ENCODE results near the gene UBE2L6.

The UBE2L6 gene

GRCh38 chr11:57567515-57568329 is at the start of gene UBE2L6:
Gene UBE2L6 (minus strand): TSS chr11:57567672. CDS start chr11:57567611, 61 bp downstream.
- DNase-seq: peak; percentile 60

GRCh38 chr11:57616595-57616994 is 49.1 kb upstream of the UBE2L6 start:
- no peak for DNase-seq

DNA sequence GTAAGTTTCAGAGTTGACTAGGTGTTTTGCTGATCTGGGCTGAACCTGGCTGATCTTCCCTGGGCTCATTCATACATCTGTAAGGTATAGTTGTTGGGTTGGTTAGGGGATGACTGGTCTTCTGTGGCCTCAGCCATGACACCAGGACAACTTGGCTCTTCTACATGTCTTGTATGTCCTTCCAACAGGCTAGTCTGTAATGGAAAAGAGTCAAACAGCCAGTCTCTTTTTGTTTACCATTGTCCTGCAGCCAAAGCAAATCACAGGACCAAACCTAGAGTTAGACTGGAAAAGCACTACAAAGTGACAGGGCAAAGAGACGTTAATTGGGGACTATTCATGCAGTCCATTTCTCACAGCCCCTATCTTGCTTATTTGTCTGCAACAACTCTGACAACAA is 47.8 kb upstream of the UBE2L6 start:
- DNase-seq: no peak

DNA sequence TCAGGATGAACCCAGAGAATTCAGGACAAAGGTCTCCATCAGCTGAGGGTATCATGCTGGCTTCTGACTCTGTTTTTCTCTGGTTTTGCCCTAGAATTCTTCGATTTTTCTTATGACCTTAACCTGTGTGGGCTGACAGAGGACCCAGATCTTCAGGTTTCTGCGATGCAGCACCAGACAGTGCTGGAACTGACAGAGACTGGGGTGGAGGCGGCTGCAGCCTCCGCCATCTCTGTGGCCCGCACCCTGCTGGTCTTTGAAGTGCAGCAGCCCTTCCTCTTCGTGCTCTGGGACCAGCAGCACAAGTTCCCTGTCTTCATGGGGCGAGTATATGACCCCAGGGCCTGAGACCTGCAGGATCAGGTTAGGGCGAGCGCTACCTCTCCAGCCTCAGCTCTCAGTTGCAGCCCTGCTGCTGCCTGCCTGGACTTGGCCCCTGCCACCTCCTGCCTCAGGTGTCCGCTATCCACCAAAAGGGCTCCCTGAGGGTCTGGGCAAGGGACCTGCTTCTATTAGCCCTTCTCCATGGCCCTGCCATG is 46.8 kb upstream of the UBE2L6 start:
- no peak for DNase-seq

GRCh38 chr11:57610170-57610569 is 42.7 kb upstream of the UBE2L6 start:
- DNase-seq: no peak

GRCh38 chr11:57605028-57605420 is 37.6 kb upstream of the UBE2L6 start:
- no peak for DNase-seq

GRCh38 chr11:57604296-57605027 is 37.0 kb upstream of the UBE2L6 start:
- no peak for DNase-seq

DNA sequence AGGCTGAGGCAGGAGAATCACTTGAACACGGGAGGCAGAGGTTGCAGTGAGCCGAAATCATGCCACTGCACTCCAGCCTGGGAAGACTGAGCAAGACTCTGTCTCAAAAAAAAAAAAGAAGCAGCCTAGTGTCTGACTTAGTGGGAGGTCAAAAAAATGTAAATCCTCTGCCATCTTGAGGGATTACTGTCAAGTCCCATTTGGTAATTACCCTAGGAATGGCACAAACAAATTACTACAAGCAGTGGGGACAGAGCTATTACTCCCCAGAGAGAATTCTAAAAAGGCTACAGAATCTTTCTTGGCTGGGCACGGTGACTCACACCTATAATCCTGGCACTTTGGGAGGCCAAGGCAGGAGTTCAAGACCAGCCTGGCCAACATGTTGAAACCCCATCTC is 33.8 kb upstream of the UBE2L6 start:
- no peak for DNase-seq

- DNase-seq: no peak
Observed at GRCh38 chr11:57599381-57599780, 31.9 kb upstream of the UBE2L6 start.

DNA sequence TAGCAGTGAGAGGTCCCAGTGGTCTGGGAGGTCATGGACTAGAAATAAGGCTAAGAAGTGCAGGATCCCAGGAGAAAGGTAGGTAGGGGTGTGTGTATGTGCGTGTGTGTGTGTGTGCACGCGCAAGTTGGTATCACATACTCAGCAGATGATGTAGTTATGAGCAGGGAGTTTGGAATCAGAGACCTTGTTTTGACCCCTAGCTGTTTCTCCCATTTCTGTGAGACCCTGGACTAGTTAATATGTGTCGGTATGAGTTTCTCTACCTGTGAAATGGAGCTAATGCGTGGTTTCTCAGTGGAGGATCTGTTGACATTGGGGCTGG is 31.3 kb upstream of the UBE2L6 start:
- no peak for DNase-seq

DNA sequence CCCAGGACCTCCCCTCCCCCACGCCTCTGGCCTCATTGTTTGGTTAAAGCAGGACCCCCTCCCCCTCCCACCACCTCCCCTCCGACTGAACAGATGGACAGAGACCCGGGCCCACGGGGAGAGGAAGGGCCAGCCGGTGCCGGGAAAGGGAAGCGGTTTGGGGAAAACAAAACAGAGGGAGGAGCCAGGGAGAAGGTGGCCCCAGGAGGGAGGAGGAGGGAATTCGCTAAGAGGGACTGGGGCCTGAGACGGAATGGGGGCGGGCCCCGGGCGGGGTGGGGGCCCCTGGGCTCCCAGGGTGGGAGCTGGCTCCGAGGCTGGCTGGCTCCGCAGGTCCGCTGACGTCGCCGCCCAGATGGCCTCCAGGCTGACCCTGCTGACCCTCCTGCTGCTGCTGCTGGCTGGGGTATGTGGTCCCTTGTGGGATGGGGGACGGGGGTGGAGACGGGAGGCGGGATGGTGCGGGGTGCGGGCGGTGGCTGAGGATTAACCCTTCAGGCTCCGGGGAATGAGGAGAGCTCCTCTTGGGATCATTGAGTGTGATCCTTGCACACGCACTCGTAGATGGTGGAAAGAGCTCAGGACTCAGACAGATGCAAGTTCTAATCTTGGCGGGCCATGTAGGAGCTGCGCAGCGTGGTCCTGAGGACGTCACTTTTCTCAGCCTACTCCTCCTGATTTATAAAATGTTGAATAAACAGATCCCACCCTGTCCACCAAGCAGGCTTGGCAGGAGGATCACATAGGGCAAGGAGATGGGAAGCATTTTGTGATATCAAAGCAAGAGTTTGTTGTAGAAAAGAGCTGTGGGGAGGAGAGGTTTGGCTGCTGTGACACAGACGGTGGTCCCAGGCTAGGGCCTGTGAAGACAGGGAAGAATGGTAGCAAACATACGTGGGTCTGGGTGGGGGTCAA is 30.7 kb upstream of the UBE2L6 start:
- no peak for DNase-seq

- no peak for DNase-seq
Observed at GRCh38 chr11:57597461-57597915, 30.0 kb upstream of the UBE2L6 start, which contains the start of gene SERPING1. Gene SERPING1 (plus strand): TSS chr11:57597685. CDS start chr11:57598271, 586 bp downstream.

GRCh38 chr11:57596266-57596885 is 28.9 kb upstream of the UBE2L6 start:
- no peak for DNase-seq

DNA sequence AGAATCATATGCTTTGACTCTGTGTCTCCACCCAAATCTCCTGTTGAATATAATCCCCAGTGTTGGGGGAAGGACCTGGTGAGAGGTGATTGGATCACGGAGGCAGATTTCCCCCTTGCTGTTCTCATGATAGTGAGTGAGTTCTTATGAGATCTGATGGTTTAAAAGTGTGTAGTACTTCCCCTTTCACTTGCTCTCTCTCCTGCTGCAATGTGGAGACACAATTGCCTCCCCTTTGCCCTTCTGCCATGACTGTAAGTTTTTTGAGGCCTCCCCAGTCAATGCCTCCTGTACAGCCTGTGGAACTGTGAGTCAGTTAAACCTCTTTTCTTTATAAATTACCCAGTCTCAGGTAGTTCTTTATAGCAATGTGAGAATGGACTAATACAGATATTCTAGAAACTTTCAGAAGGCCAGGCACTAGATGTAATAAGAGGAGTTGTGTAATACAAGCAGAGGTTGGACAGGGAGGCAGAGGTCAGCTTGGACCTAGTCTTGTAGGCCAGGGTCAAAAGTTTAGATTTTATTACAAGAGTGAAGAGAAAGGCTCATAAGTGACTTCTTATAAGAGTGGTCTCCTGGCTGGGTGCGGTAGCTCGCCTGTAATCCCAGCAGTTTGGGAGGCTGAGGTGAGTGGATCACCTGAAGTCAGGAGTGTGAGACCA is 20.7 kb upstream of the UBE2L6 start:
- no peak for DNase-seq

GRCh38 chr11:57586711-57587245 is 19.3 kb upstream of the UBE2L6 start:
- no peak for DNase-seq

DNA sequence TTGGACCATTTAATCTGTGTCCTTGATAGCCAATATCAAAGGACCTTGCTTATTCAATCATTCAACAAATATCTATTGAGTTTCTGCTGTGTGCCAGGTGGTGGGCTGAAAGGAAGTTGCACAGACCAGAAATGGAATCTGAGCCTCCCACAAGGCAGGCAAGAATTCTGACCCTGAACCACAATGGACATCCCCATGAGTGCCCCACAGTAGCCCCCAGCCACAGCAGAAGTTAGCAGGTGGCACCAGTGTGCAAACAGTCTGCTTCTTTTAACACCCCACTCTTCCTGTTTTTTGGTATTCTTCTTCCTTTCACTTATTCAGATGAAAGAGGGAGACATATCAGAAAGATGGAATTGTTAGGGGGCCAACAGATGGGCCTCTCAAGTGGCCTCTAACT is 17.8 kb upstream of the UBE2L6 start:
- no peak for DNase-seq

- DNase-seq: no peak
Observed at GRCh38 chr11:57584341-57584740, 16.9 kb upstream of the UBE2L6 start.

DNA sequence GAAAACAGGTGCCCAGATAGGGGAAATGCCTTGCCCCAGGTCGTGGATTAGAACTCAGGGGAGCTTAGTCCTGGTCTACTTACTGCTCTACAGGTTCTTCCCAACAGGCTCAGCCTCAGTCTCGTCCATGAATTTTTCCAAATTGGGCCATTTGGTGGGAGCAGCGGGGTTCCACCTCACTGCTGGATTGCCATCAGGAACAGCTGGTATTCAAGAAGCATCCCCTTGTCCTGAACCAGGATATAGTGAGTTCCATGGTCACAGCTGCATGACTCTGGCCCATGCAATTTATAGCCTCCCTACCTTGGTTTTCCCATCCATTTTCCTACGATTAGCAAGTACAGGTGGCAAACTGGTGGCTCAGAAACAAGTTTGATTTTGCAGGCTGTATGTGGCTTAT is 6.6 kb upstream of the UBE2L6 start:
- DNase-seq: no peak

DNA sequence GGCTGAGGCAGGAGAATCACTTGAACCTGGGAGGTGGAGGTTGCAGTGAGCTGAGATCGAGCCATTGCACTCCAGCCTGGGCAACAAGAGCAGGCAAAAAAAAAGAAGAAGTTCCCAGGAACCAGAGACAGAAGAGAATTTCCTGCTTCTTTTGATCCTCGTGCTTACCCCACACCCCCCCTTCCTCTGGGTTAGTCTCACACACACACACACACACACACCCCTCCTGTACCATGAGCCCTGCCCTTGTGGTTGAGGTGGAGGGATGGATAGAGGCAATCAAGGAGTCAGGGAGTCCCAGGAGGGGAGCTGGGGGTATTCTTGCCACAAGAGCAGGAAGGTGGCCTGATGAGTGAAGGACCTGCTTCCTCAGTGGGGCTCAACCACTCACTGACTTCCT is 4.1 kb upstream of the UBE2L6 start:
- no peak for DNase-seq

GRCh38 chr11:57568330-57568766 is 876 bp upstream of the UBE2L6 start:
- no peak for DNase-seq

DNA sequence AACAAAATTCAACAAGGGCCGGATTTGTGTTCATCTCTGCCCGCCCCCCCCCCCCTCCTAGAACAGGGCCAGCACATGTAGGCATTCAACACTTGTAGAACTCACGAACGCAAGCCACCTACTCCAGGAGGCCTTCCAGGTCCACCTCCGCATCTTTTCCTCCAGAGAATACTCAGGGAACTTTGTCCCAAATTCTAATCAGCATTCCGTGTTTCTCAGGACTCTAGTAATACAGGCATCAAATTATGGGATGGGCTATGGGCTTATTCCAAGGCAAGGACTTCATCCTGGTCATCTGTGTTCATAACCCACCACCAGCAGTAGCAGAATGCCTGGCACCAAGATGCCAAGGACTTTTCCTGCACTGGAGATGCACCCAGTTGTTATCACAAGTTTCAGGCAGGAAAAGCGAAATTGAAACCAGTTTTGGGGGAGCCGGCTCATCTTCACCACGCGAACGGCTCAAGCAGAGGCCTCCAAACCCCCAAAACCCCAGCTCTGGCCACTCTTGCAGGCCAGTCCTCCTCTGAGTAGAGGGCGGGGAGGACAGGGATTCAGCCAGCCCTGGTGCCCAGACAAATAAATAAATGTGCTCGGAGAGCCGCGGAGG is 462 bp downstream of the UBE2L6 start:
- DNase-seq: no peak

Data from NK-92 treated with Interleukin-12 subunit alpha and Interleukin-12 subunit beta, amount 100 ng/mL, for 24 hours (cell line).